ENCODE data around the gene PLXNA1. TPM values are rescaled to one million over a fixed set of nuclear protein-coding genes. Genes with fewer than 3 reads are reported as not detected.

The PLXNA1 gene
- total and polyA plus RNA-seq, 2 experiments from 2014 or later = 19.7 to 35.1 TPM

DNA sequence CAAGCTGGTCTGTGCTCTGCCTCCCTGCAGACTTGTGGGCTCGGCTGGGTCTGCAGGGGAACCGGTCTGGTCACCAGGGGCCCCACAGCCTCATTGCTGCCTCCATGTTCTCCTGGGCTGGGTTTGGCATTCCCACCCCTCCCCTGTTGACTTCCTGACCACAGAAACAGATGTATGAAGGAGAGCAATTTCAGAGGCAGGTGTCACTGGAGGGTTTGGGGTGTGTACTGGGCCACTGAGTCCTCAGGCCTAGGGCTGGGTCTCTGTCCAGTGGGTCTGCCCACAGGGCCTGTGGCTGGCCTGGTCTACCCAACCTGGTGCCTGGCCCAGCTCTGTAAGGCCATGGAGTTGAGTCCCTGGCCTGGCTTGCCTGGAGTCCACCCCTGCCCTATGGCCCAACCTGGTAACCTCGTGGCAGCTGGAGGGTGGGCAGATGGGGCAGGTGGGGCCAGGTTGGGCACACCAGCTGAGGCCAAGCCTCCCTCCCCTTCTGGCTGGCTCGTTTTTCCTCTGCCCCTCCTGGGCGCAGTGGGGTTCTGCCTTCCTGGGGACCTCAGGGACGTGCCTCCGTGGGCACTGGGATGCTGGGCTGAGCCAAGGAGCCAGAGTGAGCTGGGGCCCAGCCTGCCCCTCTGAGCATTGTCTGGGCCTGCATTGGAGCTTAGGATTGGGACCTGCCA, 20.8 kb downstream of the PLXNA1 start:
- WGBS (ENCODE audit: low lambda C conversion rate, missing lambda C conversion rate) = 93% methylated on average over 7 of the region's 7 CpGs
- H3K79me2 ChIP-seq = peaks cover 4% of the 10 kb centered on the region
- H4K20me1 ChIP-seq (ENCODE audit: insufficient read depth, poor library complexity, severe bottlenecking) = peaks cover 4% of the 10 kb centered on the region

DNA sequence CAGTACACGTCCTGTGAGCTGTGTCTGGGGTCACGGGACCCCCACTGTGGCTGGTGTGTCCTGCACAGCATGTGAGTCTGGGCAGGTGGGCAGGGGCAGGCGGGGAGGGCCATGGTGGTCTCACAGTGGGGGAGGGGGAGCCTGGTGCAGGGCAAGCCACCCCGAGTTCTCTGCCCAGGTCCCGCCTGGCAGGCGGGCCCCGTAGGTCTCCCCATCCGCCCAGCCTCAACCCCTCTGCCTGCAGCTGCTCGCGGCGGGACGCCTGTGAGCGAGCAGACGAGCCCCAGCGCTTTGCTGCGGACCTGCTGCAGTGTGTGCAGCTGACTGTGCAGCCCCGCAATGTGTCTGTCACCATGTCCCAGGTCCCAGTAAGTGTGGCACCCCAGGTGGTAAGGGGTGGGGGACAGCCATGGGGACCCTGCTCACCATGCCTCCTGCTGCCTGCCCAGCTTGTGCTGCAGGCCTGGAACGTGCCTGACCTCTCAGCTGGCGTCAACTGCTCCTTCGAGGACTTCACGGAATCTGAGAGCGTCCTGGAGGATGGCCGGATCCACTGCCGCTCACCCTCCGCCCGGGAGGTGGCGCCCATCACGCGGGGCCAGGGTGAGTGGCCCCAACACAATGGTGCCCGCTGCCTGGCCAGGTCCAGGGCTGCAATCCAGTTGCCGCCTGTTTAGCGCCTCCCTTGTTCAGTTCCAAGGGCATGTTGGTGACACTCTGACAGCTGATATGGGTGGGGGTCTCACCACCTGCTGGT, 21.9 kb downstream of the PLXNA1 start:
- Histone ChIP-seq H3K4me2 (no peak overlapping the region), H4K20me1 (ENCODE audit: insufficient read depth, poor library complexity, severe bottlenecking) (no peaks in the 10 kb centered on the region), H3K36me3 (replicated peaks; ENCODE audit: insufficient read depth, low read depth) (no peaks in the 10 kb centered on the region), H3K27me3 (no peaks in the 10 kb centered on the region), H3K27ac (no peak overlapping the region), H3K9me3 (ENCODE audit: low read depth) (no peaks in the 10 kb centered on the region), H3K4me1 (ENCODE audit: insufficient read depth) (peaks cover 14% of the 10 kb centered on the region), H2AFZ (no peak overlapping the region), H3K9me2 (replicated peaks; ENCODE audit: insufficient read depth) (no peaks in the 10 kb centered on the region), H3K79me2 (peaks cover 4% of the 10 kb centered on the region), H3K4me3 (no peak overlapping the region)
- WGBS (ENCODE audit: low lambda C conversion rate, missing lambda C conversion rate) = 97% methylated on average over 27 of the region's 32 CpGs
- no peak for DNase-seq (ENCODE audit: low spot score)
- no peak for TF ChIP-seq EZH2 (IDR thresholded peaks at IDR 0.05; ENCODE audit: borderline replicate concordance)
- TF ChIP-seq, protein P1, sequence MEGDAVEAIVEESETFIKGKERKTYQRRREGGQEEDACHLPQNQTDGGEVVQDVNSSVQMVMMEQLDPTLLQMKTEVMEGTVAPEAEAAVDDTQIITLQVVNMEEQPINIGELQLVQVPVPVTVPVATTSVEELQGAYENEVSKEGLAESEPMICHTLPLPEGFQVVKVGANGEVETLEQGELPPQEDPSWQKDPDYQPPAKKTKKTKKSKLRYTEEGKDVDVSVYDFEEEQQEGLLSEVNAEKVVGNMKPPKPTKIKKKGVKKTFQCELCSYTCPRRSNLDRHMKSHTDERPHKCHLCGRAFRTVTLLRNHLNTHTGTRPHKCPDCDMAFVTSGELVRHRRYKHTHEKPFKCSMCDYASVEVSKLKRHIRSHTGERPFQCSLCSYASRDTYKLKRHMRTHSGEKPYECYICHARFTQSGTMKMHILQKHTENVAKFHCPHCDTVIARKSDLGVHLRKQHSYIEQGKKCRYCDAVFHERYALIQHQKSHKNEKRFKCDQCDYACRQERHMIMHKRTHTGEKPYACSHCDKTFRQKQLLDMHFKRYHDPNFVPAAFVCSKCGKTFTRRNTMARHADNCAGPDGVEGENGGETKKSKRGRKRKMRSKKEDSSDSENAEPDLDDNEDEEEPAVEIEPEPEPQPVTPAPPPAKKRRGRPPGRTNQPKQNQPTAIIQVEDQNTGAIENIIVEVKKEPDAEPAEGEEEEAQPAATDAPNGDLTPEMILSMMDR (IDR thresholded peaks at IDR 0.05; ENCODE audit: poor library complexity) = no peak
- TF ChIP-seq EZH2phosphoT487 (IDR thresholded peaks at IDR 0.05; ENCODE audit: low read depth, severe bottlenecking, unreplicated experiment) = no peak

More for the DNA sequence above, 20.8 kb downstream of the PLXNA1 start:
- Histone ChIP-seq H3K9me2 (replicated peaks; ENCODE audit: insufficient read depth) (no peaks in the 10 kb centered on the region), H3K36me3 (replicated peaks; ENCODE audit: insufficient read depth, low read depth) (no peaks in the 10 kb centered on the region), H3K27me3 (no peaks in the 10 kb centered on the region), H3K9me3 (ENCODE audit: low read depth) (no peaks in the 10 kb centered on the region), H3K27ac (no peak overlapping the region), H3K4me3 (no peak overlapping the region), H3K4me1 (ENCODE audit: insufficient read depth) (peaks cover 14% of the 10 kb centered on the region), H3K4me2 (no peak overlapping the region), H2AFZ (no peak overlapping the region)
- DNase-seq (ENCODE audit: low spot score) = no peak
- TF ChIP-seq EZH2phosphoT487 (IDR thresholded peaks at IDR 0.05; ENCODE audit: low read depth, severe bottlenecking, unreplicated experiment) (no peak), EZH2 (IDR thresholded peaks at IDR 0.05; ENCODE audit: borderline replicate concordance) (no peak)
- TF ChIP-seq, protein P1 (IDR thresholded peaks at IDR 0.05; ENCODE audit: poor library complexity) = no peak

DNA sequence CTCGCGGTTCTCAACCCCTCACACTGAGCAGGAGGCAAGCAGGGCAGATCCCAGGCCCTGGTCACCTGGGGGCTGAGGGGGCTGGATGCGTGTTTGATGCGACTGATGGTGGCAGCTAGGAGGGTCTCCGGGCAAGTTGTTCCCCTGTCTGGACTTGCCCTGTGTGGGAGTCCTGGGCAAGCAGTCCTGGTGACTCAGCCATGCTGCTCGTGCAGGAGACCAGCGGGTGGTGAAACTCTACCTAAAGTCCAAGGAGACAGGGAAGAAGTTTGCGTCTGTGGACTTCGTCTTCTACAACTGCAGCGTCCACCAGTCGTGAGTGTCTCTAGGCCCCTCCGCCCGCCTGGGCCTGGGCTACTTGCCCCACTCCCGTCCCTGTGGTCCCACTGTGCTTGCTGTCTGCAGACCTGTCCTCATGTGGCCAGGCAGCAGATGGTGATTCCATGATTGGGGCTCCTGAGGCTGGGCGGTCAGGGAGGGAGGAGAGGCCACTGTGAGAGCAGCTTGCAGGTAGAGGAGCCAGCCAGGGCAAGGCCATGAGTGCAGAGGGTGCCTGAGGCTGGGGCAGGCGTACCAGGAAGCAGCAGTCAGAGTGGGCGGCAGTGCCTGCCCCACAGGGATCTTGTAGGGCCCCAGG, 23.1 kb downstream of the PLXNA1 start:
- no peaks in the 10 kb centered on the region for H3K27me3 ChIP-seq
- H3K79me2 ChIP-seq = peaks cover 4% of the 10 kb centered on the region
- no peaks in the 10 kb centered on the region for H3K9me3 ChIP-seq (ENCODE audit: low read depth)
- H2AFZ ChIP-seq = no peak overlapping the region
- H3K9me2 ChIP-seq (replicated peaks; ENCODE audit: insufficient read depth) = no peaks in the 10 kb centered on the region
- no peaks in the 10 kb centered on the region for H3K36me3 ChIP-seq (replicated peaks; ENCODE audit: insufficient read depth, low read depth)
- H3K4me2 ChIP-seq = no peak overlapping the region
- H4K20me1 ChIP-seq (ENCODE audit: insufficient read depth, poor library complexity, severe bottlenecking) = no peaks in the 10 kb centered on the region
- H3K4me3 ChIP-seq = no peak overlapping the region
- WGBS (ENCODE audit: low lambda C conversion rate, missing lambda C conversion rate) = 98% methylated on average over 16 of the region's 17 CpGs
- TF ChIP-seq EZH2 (IDR thresholded peaks at IDR 0.05; ENCODE audit: borderline replicate concordance) (no peak), EZH2phosphoT487 (IDR thresholded peaks at IDR 0.05; ENCODE audit: low read depth, severe bottlenecking, unreplicated experiment) (no peak)
- TF ChIP-seq, protein P1 (IDR thresholded peaks at IDR 0.05; ENCODE audit: poor library complexity) = no peak
- DNase-seq (ENCODE audit: low spot score) = no peak
- peaks cover 14% of the 10 kb centered on the region for H3K4me1 ChIP-seq (ENCODE audit: insufficient read depth)
- no peak overlapping the region for H3K27ac ChIP-seq
